H1 (cell line): ENCODE results near the gene ARHGAP24.

Experiments used
- CBX8 ChIP-seq: fragments of 300-800, 300-1000 bp; sonication (generic); IDR thresholded peaks from 2 replicates; pipeline ENCODE4 v1.7.1; 2016; ENCODE audit warnings: low read depth, low read length, borderline replicate concordance
- CTCF ChIP-seq, 3 experiments: IDR thresholded peaks; 1 replicate in 2 of 3; 2 replicates in 1 of 3; pipeline versions ENCODE4 v1.5.1 to v1.6.1; 2011; ENCODE audit warnings: low read length in 3 of 3, mild to moderate bottlenecking in 3 of 3, inconsistent platforms in 2 of 3, low read depth in 1 of 3, moderate library complexity in 1 of 3; ENCODE audit not compliant: insufficient read depth in 1 of 3; ENCODE audit errors: control extremely low read depth in 1 of 3
- EP300 ChIP-seq, 2 experiments: IDR thresholded peaks; 1 replicate in 1 of 2; 2 replicates in 1 of 2; pipeline ENCODE4 v1.6.1; 2011 to 2012; ENCODE audit warnings: low read depth in 2 of 2, low read length in 2 of 2, mild to moderate bottlenecking in 2 of 2, borderline replicate concordance in 1 of 2, inconsistent platforms in 1 of 2, moderate library complexity in 1 of 2
- HDAC2 ChIP-seq, 2 experiments: fragments of 300-600 bp in 1 of 2; sonication (generic) in 1 of 2; IDR thresholded peaks; 2 replicates each; pipeline ENCODE4 v1.6.1; 2011 to 2012; ENCODE audit warnings: low read depth in 2 of 2, low read length in 2 of 2, mild to moderate bottlenecking in 2 of 2, moderate library complexity in 2 of 2, borderline replicate concordance in 1 of 2, inconsistent platforms in 1 of 2
- JUND ChIP-seq: IDR thresholded peaks from 2 replicates; pipeline ENCODE4 v1.6.1; 2011; ENCODE audit warnings: mild to moderate bottlenecking, improper control_type of control experiment, low read length
- MAX ChIP-seq: IDR thresholded peaks from 2 replicates; pipeline ENCODE4 v1.6.1; 2012; ENCODE audit warnings: inconsistent platforms
- POLR2A ChIP-seq, 2 experiments: IDR thresholded peaks; 1 replicate in 1 of 2; 2 replicates in 1 of 2; pipeline ENCODE4 v1.6.1; 2011; ENCODE audit warnings: low read depth in 2 of 2, low read length in 2 of 2, mild to moderate bottlenecking in 2 of 2; ENCODE audit errors: control extremely low read depth in 1 of 2
- POLR2AphosphoS5 ChIP-seq: IDR thresholded peaks from 2 replicates; pipeline ENCODE4 v1.6.1; 2011; ENCODE audit warnings: low read depth, low read length
- RAD21 ChIP-seq, 2 experiments: IDR thresholded peaks in 1 of 2; conservative IDR thresholded peaks in 1 of 2; 2 replicates each; pipeline ENCODE4 v1.6.1; 2011; ENCODE audit warnings: low read depth in 2 of 2, low read length in 2 of 2, improper control_type of control experiment in 1 of 2, inconsistent platforms in 1 of 2, mild to moderate bottlenecking in 1 of 2, moderate library complexity in 1 of 2
- TAF1 ChIP-seq: IDR thresholded peaks from 2 replicates; pipeline ENCODE4 v1.6.1; 2011; ENCODE audit warnings: mild to moderate bottlenecking, low read depth, low read length

GRCh38 chr4:85500110-85500867, 25.3 kb downstream of the ARHGAP24 start:
- TF ChIP-seq CTCF (IDR thresholded peaks at IDR 0.05; ENCODE audit: control extremely low read depth in 1 of 3, insufficient read depth in 1 of 3, low read depth in 1 of 3, low read length in 3 of 3) (no peak), MAX (no peak), TAF1 (no peak), CBX8 (no peak), POLR2AphosphoS5 (no peak), EP300 (IDR thresholded peaks at IDR 0.05; ENCODE audit: borderline replicate concordance in 1 of 2, low read depth in 2 of 2, low read length in 2 of 2) (no peak), JUND (no peak), HDAC2 (IDR thresholded peaks at IDR 0.05; ENCODE audit: borderline replicate concordance in 1 of 2, low read depth in 2 of 2, low read length in 2 of 2) (no peak), POLR2A (IDR thresholded peaks at IDR 0.05; ENCODE audit: control extremely low read depth in 1 of 2, low read depth in 2 of 2, low read length in 2 of 2) (no peak), RAD21 (IDR thresholded peaks at IDR 0.05 in 1 of 2, conservative IDR thresholded peaks at IDR 0.05 in 1 of 2; ENCODE audit: low read depth in 2 of 2, low read length in 2 of 2) (no peak)
